Activated T-cell treated with anti-CD3 and anti-CD28 coated beads, Interleukin-2, amount 50 U/mL, for 72 hours (primary cell): ENCODE measurements around the gene ZNF581. TPM values are rescaled to one million over a fixed set of nuclear protein-coding genes. Genes with fewer than 3 reads are reported as not detected.

Experiments used
- ATAC-seq, 2 donors: fragments of 150-1000 bp; cut with Tn5 transposase; replicated peaks in 1 of 2; 2 replicates each; pipeline ENCODE4 v1.10.0; 2021; ENCODE audit warnings: moderate library complexity in 2 of 2, mild to moderate bottlenecking in 1 of 2
- DNase-seq, 2 donors: peaks; one replicate each; pipeline ENCODE4 v3.0.0; 2021 to 2022; ENCODE audit warnings: mixed read lengths in 1 of 2
- H3K27ac Mint-ChIP-seq: one replicate; pipeline ENCODE4 v1.8.0; 2022; ENCODE audit warnings: mild to moderate bottlenecking, moderate library complexity, mixed read lengths
- H3K27me3 Mint-ChIP-seq: one replicate; pipeline ENCODE4 v1.8.0; 2022; ENCODE audit warnings: low read depth, mixed read lengths
- H3K36me3 Mint-ChIP-seq, 2 donors: one replicate each; pipeline ENCODE4 v1.8.0; 2022; ENCODE audit warnings: mixed read lengths in 2 of 2, mild to moderate bottlenecking in 1 of 2; ENCODE audit not compliant: insufficient read depth in 2 of 2
- H3K4me1 Mint-ChIP-seq: one replicate; pipeline ENCODE4 v1.8.0; 2022; ENCODE audit warnings: low read depth, mixed read lengths
- H3K4me3 Mint-ChIP-seq, 2 donors: one replicate each; pipeline ENCODE4 v1.8.0; 2022; ENCODE audit warnings: mild to moderate bottlenecking in 2 of 2, mixed read lengths in 2 of 2, moderate library complexity in 2 of 2
- H3K9me3 Mint-ChIP-seq, 2 donors: one replicate each; pipeline ENCODE4 v1.8.0; 2022; ENCODE audit warnings: mixed read lengths in 2 of 2
- total RNA-seq, 2 donors: library from RNA; stranded (reverse); gene quantifications; one replicate each; pipeline ENCODE4 v1.2.3, GENCODE V29; 2022

Gene ZNF581
- total RNA-seq, 2 donors from 2014 or later: 43.1 to 50.7 TPM

- Mint-ChIP-seq H3K27ac (peak overlapping the region; percentile 78), H3K4me3 (no peak overlapping the region), H3K36me3 (peaks cover 6 to 18% of the 10 kb centered on the region in 2 donors), H3K4me1 (peaks cover 44% of the 10 kb centered on the region), H3K9me3 (no peaks in the 10 kb centered on the region), H3K27me3 (no peaks in the 10 kb centered on the region)
- DNase-seq (no peak), ATAC-seq (no peak)
These were observed 37.1 kb downstream of the ZNF581 start for GRCh38 chr19:55680339-55681130.

- Mint-ChIP-seq H3K4me1 (peaks cover 49% of the 10 kb centered on the region), H3K27me3 (no peaks in the 10 kb centered on the region), H3K36me3 (peaks cover 5 to 17% of the 10 kb centered on the region in 2 donors), H3K4me3 (no peak overlapping the region), H3K27ac (no peak overlapping the region), H3K9me3 (no peaks in the 10 kb centered on the region)
- ATAC-seq: no peak
- no peak for DNase-seq
These were observed 38.0 kb downstream of the ZNF581 start for GRCh38 chr19:55681131-55682092.

- H3K4me1 Mint-ChIP-seq: peaks cover 27% of the 10 kb centered on the region
- peaks cover 0 to 14% of the 10 kb centered on the region in 2 donors for H3K36me3 Mint-ChIP-seq
- DNase-seq (no peak), ATAC-seq (no peak)
- no peak overlapping the region for H3K27ac Mint-ChIP-seq
- H3K4me3 Mint-ChIP-seq: no peak overlapping the region
- no peaks in the 10 kb centered on the region for H3K27me3 Mint-ChIP-seq
- no peaks in the 10 kb centered on the region for H3K9me3 Mint-ChIP-seq
These were observed 40.2 kb downstream of the ZNF581 start for GRCh38 chr19:55683449-55684261.

GRCh38 chr19:55684946-55685681, 41.7 kb downstream of the ZNF581 start:
- H3K27me3 Mint-ChIP-seq: no peaks in the 10 kb centered on the region
- peaks cover 13% of the 10 kb centered on the region for H3K4me1 Mint-ChIP-seq
- H3K36me3 Mint-ChIP-seq: peaks cover 0 to 6% of the 10 kb centered on the region in 2 donors
- DNase-seq (no peak), ATAC-seq (no peak)
- no peak overlapping the region for H3K4me3 Mint-ChIP-seq
- no peaks in the 10 kb centered on the region for H3K9me3 Mint-ChIP-seq
- H3K27ac Mint-ChIP-seq: no peak overlapping the region

GRCh38 chr19:55685776-55686175, 42.3 kb downstream of the ZNF581 start:
- Mint-ChIP-seq H3K9me3 (no peaks in the 10 kb centered on the region), H3K27ac (no peak overlapping the region), H3K27me3 (no peaks in the 10 kb centered on the region), H3K36me3 (peaks cover 0 to 6% of the 10 kb centered on the region in 2 donors), H3K4me3 (no peak overlapping the region), H3K4me1 (peaks cover 7% of the 10 kb centered on the region)
- ATAC-seq: no peak
- DNase-seq: no peak

- no peak for ATAC-seq
- Mint-ChIP-seq H3K36me3 (peaks cover 0 to 4% of the 10 kb centered on the region in 2 donors), H3K9me3 (no peaks in the 10 kb centered on the region), H3K4me3 (no peak overlapping the region), H3K27me3 (no peaks in the 10 kb centered on the region), H3K27ac (peak overlapping the region; percentile 46), H3K4me1 (peaks cover 7% of the 10 kb centered on the region)
- no peak for DNase-seq
These were observed 43.0 kb downstream of the ZNF581 start for GRCh38 chr19:55686311-55687050.

DNA sequence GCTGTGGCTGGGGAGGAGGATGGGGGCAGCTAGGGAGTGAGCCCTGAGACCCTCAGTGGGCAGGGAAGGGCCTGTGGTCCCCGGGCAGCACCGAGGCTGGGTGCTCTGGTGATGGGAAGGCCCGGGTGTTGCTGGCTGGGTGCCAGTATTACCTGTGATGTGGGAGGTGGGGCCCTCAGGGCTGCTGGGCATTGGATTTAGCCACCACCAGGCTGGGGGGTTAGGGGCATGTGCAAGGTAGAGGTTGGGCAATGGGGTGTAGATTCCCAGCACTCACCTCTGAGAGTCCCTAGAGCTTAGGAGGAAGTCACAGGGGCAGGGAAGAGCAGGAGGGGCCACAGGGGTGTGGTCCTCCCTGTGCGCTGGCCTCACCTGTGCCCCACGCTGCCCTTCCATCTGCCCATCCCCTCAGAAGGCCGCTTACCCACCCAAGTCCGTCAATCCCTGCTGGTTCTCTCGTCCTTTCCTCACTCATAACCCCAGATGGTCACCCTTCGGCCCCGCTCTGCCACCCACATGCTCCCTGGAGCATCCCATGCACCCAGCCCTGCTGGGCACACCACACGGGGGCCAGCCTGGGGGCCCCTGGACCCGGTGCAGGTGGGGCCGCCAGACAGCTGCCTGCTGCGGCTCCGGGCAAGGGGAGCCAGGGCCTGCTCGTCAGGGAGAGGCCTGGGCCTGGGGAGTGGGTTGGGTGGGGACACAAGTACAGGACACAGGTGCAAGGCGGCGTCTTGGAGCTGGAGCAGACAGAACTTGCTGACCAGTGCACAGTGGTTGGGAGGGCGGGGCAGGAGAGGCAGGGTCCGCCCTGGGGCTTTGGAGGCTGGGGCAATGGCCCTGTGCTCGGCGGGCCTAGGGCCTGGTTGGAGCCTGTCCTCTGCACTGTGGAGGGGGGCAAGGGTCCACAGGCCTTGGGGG, 44.1 kb downstream of the ZNF581 start:
- Mint-ChIP-seq H3K36me3 (peaks cover 0 to 4% of the 10 kb centered on the region in 2 donors), H3K9me3 (no peaks in the 10 kb centered on the region), H3K27me3 (no peaks in the 10 kb centered on the region), H3K27ac (no peak overlapping the region), H3K4me1 (peaks cover 7% of the 10 kb centered on the region), H3K4me3 (no peak overlapping the region)
- DNase-seq (no peak), ATAC-seq (no peak)

GRCh38 chr19:55688422-55689218, 45.2 kb downstream of the ZNF581 start:
- Mint-ChIP-seq H3K9me3 (no peaks in the 10 kb centered on the region), H3K4me3 (no peak overlapping the region), H3K27me3 (no peaks in the 10 kb centered on the region), H3K4me1 (peaks cover 7% of the 10 kb centered on the region), H3K27ac (no peak overlapping the region), H3K36me3 (peaks cover 0 to 2% of the 10 kb centered on the region in 2 donors)
- no peak for ATAC-seq
- DNase-seq: no peak

GRCh38 chr19:55689411-55690108, 46.1 kb downstream of the ZNF581 start:
- ATAC-seq (no peak), DNase-seq (no peak)
- Mint-ChIP-seq H3K36me3 (peaks cover 1 to 2% of the 10 kb centered on the region in 2 donors), H3K27ac (no peak overlapping the region), H3K4me1 (peaks cover 7% of the 10 kb centered on the region), H3K9me3 (no peaks in the 10 kb centered on the region), H3K4me3 (no peak overlapping the region), H3K27me3 (no peaks in the 10 kb centered on the region)

DNA sequence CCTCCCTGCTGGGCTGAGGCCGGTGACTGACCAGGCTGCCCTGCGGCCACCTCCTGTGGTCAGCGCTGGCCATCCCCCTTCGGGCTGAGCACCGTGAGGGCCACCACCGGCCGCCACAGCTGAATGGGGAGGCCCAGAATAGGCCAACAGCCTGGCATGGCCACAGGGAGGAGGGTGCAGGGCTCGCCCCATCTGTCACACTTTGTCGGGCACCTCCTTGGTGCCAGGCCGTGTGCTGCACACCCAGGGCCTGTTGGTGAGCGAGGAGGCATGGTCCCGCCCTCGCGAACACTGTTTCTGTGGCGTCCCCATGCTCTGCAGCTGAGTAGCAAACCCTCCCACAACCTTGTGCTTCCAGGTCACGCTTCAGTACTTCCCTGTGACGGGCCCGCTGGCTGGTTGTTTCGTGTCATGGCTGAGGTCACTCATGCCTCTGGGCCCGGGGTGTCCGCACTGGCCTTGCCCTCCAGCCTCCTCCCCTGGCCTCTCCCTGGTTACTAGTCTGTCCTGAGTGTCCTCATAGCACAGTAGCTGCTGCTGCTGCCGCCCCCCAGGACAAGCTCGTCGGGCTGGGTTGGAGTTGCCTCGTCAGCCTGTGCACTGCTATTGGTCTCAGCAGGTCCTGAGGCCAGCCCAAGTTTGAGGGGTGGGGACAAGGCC, 46.8 kb downstream of the ZNF581 start:
- no peak overlapping the region for H3K27ac Mint-ChIP-seq
- H3K27me3 Mint-ChIP-seq: no peaks in the 10 kb centered on the region
- no peak overlapping the region for H3K4me3 Mint-ChIP-seq
- peaks cover 7% of the 10 kb centered on the region for H3K4me1 Mint-ChIP-seq
- no peak for ATAC-seq
- no peak for DNase-seq
- peaks cover 1 to 3% of the 10 kb centered on the region in 2 donors for H3K36me3 Mint-ChIP-seq
- H3K9me3 Mint-ChIP-seq: no peaks in the 10 kb centered on the region
